Right hindlimb (tissue), 1 donor: ENCODE measurements around the gene KCNIP4.

Experiments
- DNase-seq: peaks from one replicate; pipeline ENCODE4 v3.0.0-alpha.2; 2018

Gene KCNIP4

GRCh38 chr4:21139327-21139726 is 809.2 kb downstream of the KCNIP4 start:
- no peak for DNase-seq

- no peak for DNase-seq
Observed at GRCh38 chr4:21136051-21136630, 812.4 kb downstream of the KCNIP4 start.

GRCh38 chr4:21134994-21135393 is 813.6 kb downstream of the KCNIP4 start:
- DNase-seq, result no peak

GRCh38 chr4:21130606-21131005 is 818.0 kb downstream of the KCNIP4 start:
- no peak for DNase-seq

GRCh38 chr4:21126014-21126512 is 822.5 kb downstream of the KCNIP4 start:
- no peak for DNase-seq

- DNase-seq, result no peak
Observed at GRCh38 chr4:21118301-21118700, 830.3 kb downstream of the KCNIP4 start.

GRCh38 chr4:21117541-21118180 is 830.9 kb downstream of the KCNIP4 start:
- no peak for DNase-seq

GRCh38 chr4:21113496-21114223 is 834.9 kb downstream of the KCNIP4 start:
- DNase-seq, result no peak

GRCh38 chr4:21102667-21103066 is 845.9 kb downstream of the KCNIP4 start:
- no peak for DNase-seq

GRCh38 chr4:21097865-21098264 is 850.7 kb downstream of the KCNIP4 start:
- DNase-seq, result no peak

- DNase-seq, result no peak
Observed at GRCh38 chr4:21097026-21097425, 851.5 kb downstream of the KCNIP4 start.

- no peak for DNase-seq
Observed at GRCh38 chr4:21092531-21092930, 856.0 kb downstream of the KCNIP4 start.

GRCh38 chr4:21090094-21090666 is 858.4 kb downstream of the KCNIP4 start:
- DNase-seq, result no peak

GRCh38 chr4:21083413-21083812 is 865.2 kb downstream of the KCNIP4 start:
- no peak for DNase-seq

- no peak for DNase-seq
Observed at GRCh38 chr4:21077967-21078366, 870.6 kb downstream of the KCNIP4 start.

GRCh38 chr4:21067351-21067750 is 881.2 kb downstream of the KCNIP4 start:
- DNase-seq, result no peak

GRCh38 chr4:21061902-21062301 is 886.7 kb downstream of the KCNIP4 start:
- no peak for DNase-seq

- no peak for DNase-seq
Observed at GRCh38 chr4:21046141-21046540, 902.4 kb downstream of the KCNIP4 start.

- no peak for DNase-seq
Observed at GRCh38 chr4:21045119-21045518, 903.5 kb downstream of the KCNIP4 start.

GRCh38 chr4:21041708-21042107 is 906.9 kb downstream of the KCNIP4 start:
- no peak for DNase-seq

- no peak for DNase-seq
Observed at GRCh38 chr4:21034728-21035127, 913.8 kb downstream of the KCNIP4 start.

GRCh38 chr4:21032089-21032645 is 916.4 kb downstream of the KCNIP4 start:
- no peak for DNase-seq

- DNase-seq, result no peak
Observed at GRCh38 chr4:21018817-21019216, 929.8 kb downstream of the KCNIP4 start.
